GM23338 (cell line): ENCODE measurements around the gene HIVEP3. TPM values are rescaled to one million over a fixed set of nuclear protein-coding genes. Genes with fewer than 3 reads are reported as not detected.

Experiments used
- ATAC-seq: fragments of 200-7000 bp; cut with Tn5 transposase; 3 replicates; pipeline ENCODE4 v1.9.1; 2020
- DNase-seq: peaks from one replicate; pipeline ENCODE4 v3.0.0-alpha.2; 2015; ENCODE audit warnings: low spot score
- H2AFZ ChIP-seq: fragments of 200-600 bp; sonication (generic); 2 replicates; pipeline ENCODE4 v1.8.0; 2016; ENCODE audit warnings: antibody characterized with exemption, mild to moderate bottlenecking, moderate library complexity
- H3F3A ChIP-seq: fragments of 200-600 bp; sonication (generic); replicated peaks from 2 replicates; pipeline ENCODE4 v1.8.0; 2017; ENCODE audit warnings: antibody characterized with exemption, mixed run types, low read depth
- H3K27ac ChIP-seq: fragments of 200-600 bp; sonication (generic); 2 replicates; pipeline ENCODE4 v1.6.1; 2016; ENCODE audit warnings: low read depth
- H3K27me3 ChIP-seq: fragments of 200-600 bp; sonication (generic); 2 replicates; pipeline ENCODE4 v1.8.0; 2016; ENCODE audit warnings: mild to moderate bottlenecking, mixed run types, moderate library complexity; ENCODE audit not compliant: insufficient read depth
- H3K36me3 ChIP-seq: fragments of 200-600 bp; sonication (generic); 2 replicates; pipeline ENCODE4 v1.8.0; 2016; ENCODE audit warnings: mild to moderate bottlenecking; ENCODE audit not compliant: insufficient read depth
- H3K4me1 ChIP-seq: fragments of 200-600 bp; sonication (generic); 2 replicates; pipeline ENCODE4 v1.8.0; 2016; ENCODE audit warnings: mild to moderate bottlenecking, moderate library complexity; ENCODE audit not compliant: insufficient read depth
- H3K4me2 ChIP-seq: fragments of 200-600 bp; sonication (generic); 2 replicates; pipeline ENCODE4 v1.7.1; 2017; ENCODE audit warnings: mixed run types
- H3K4me3 ChIP-seq: fragments of 200-600 bp; sonication (generic); 2 replicates; pipeline ENCODE4 v1.6.1; 2016; ENCODE audit warnings: mixed run types
- H3K79me2 ChIP-seq: fragments of 200-600 bp; sonication (generic); replicated peaks from 2 replicates; pipeline ENCODE4 v1.8.0; 2017; ENCODE audit warnings: mild to moderate bottlenecking; ENCODE audit not compliant: insufficient read depth
- H3K9me2 ChIP-seq: fragments of 200-600 bp; sonication (generic); 2 replicates; pipeline ENCODE4 v1.8.0; 2017; ENCODE audit not compliant: insufficient read depth
- H4K20me1 ChIP-seq: fragments of 200-600 bp; sonication (generic); replicated peaks from 2 replicates; pipeline ENCODE4 v1.8.0; 2017; ENCODE audit warnings: mild to moderate bottlenecking; ENCODE audit not compliant: insufficient read depth
- H3K27ac Mint-ChIP-seq: 2 replicates; pipeline ENCODE4 v1.8.0; 2020; ENCODE audit warnings: inconsistent platforms, mild to moderate bottlenecking, moderate library complexity, mixed read lengths
- H3K27me3 Mint-ChIP-seq: 3 replicates; pipeline ENCODE4 v1.8.0; 2022; ENCODE audit warnings: low read depth, mild to moderate bottlenecking, moderate library complexity, mixed read lengths, inconsistent platforms; ENCODE audit not compliant: insufficient read depth, poor library complexity
- H3K36me3 Mint-ChIP-seq: 3 replicates; pipeline ENCODE4 v1.8.0; 2021; ENCODE audit warnings: low read depth, mild to moderate bottlenecking, inconsistent platforms, moderate library complexity, mixed read lengths
- H3K4me1 Mint-ChIP-seq: 3 replicates; pipeline ENCODE4 v1.8.0; 2020; ENCODE audit warnings: mild to moderate bottlenecking, inconsistent platforms, mixed read lengths
- H3K4me3 Mint-ChIP-seq: 3 replicates; pipeline ENCODE4 v1.8.0; 2021; ENCODE audit warnings: moderate library complexity, mild to moderate bottlenecking, inconsistent platforms, mixed read lengths
- H3K9me3 Mint-ChIP-seq: 3 replicates; pipeline ENCODE4 v1.8.0; 2020; ENCODE audit warnings: moderate library complexity, mild to moderate bottlenecking, inconsistent platforms, mixed read lengths
- CREB1 ChIP-seq: fragments of 250-450 bp; sonication (Bioruptor Pico); IDR thresholded peaks from 2 replicates; pipeline ENCODE4 v1.5.0; 2020; ENCODE audit warnings: low read depth, mild to moderate bottlenecking, moderate library complexity
- EZH2phosphoT487 ChIP-seq: fragments of 200-600 bp; sonication (generic); IDR thresholded peaks from one replicate; pipeline ENCODE4 v1.8.1; 2018; ENCODE audit warnings: antibody characterized with exemption; ENCODE audit not compliant: unreplicated experiment
- JUNB ChIP-seq: IDR thresholded peaks from one replicate; pipeline ENCODE4 v1.6.1; 2016; ENCODE audit warnings: antibody characterized with exemption; ENCODE audit not compliant: unreplicated experiment
- NANOG ChIP-seq: IDR thresholded peaks from 2 replicates; pipeline ENCODE4 v1.6.1; 2016; ENCODE audit warnings: antibody characterized with exemption, borderline replicate concordance
- POLR2AphosphoS5 ChIP-seq: IDR thresholded peaks from 2 replicates; pipeline ENCODE4 v1.6.1; 2016; ENCODE audit warnings: antibody characterized with exemption, low read depth
- STAT1 ChIP-seq: IDR thresholded peaks from one replicate; pipeline ENCODE4 v1.6.1; 2016; ENCODE audit warnings: antibody characterized with exemption; ENCODE audit not compliant: unreplicated experiment
- polyA plus RNA-seq: library from polyadenylated mRNA; unstranded; fragments of >200 nt; fragmentation: Nextera tagmentation; extraction: Ambion mirVana; gene quantifications from 2 replicates; pipeline ENCODE4 v1.2.1, GENCODE V29; 2016
- total RNA-seq: library from RNA; depleted of rRNA; stranded (reverse); fragments of >200 nt; shearing (Covaris generic); gene quantifications from 2 replicates; pipeline ENCODE4 v1.2.3, GENCODE V29; 2014
- TF ChIP-seq, protein P1 (sequence below): IDR thresholded peaks from one replicate; pipeline ENCODE4 v1.6.1; 2018; ENCODE audit warnings: antibody characterized with exemption; ENCODE audit not compliant: unreplicated experiment
- TF ChIP-seq, protein P2 (sequence below), 2 experiments: fragments of 200-600 bp in 1 of 2; sonication (generic) in 1 of 2; conservative IDR thresholded peaks; 2 replicates each; pipeline versions ENCODE4 v1.5.1 to v1.6.1; 2016 to 2017; ENCODE audit warnings: antibody characterized with exemption in 2 of 2, low read depth in 2 of 2, mild to moderate bottlenecking in 2 of 2, moderate library complexity in 1 of 2

The HIVEP3 gene
- total and polyA plus RNA-seq, 2 experiments from 2014 or later, result 0.14 to 0.24 TPM

GRCh38 chr1:41907446-41907845, 11.3 kb downstream of the HIVEP3 start:
- no peaks in the 10 kb centered on the region for H3K36me3 ChIP-seq
- H3K9me2 ChIP-seq, result 0 out of 2 replicates have a peak, but pooled peaks cover 5% of the 10 kb centered on the region
- H3K4me3 Mint-ChIP-seq, result no peak overlapping the region
- DNase-seq (no peak), ATAC-seq (no peak)
- no peak overlapping the region for H3K27ac Mint-ChIP-seq
- no peaks in the 10 kb centered on the region for H3K36me3 Mint-ChIP-seq
- no peaks in the 10 kb centered on the region for H3K79me2 ChIP-seq
- no peaks in the 10 kb centered on the region for H3K27me3 ChIP-seq
- H3K27ac ChIP-seq, result no peak overlapping the region
- H3K4me1 ChIP-seq, result no peaks in the 10 kb centered on the region; the same call in 1 of the 2 replicates
- TF ChIP-seq, protein P1, sequence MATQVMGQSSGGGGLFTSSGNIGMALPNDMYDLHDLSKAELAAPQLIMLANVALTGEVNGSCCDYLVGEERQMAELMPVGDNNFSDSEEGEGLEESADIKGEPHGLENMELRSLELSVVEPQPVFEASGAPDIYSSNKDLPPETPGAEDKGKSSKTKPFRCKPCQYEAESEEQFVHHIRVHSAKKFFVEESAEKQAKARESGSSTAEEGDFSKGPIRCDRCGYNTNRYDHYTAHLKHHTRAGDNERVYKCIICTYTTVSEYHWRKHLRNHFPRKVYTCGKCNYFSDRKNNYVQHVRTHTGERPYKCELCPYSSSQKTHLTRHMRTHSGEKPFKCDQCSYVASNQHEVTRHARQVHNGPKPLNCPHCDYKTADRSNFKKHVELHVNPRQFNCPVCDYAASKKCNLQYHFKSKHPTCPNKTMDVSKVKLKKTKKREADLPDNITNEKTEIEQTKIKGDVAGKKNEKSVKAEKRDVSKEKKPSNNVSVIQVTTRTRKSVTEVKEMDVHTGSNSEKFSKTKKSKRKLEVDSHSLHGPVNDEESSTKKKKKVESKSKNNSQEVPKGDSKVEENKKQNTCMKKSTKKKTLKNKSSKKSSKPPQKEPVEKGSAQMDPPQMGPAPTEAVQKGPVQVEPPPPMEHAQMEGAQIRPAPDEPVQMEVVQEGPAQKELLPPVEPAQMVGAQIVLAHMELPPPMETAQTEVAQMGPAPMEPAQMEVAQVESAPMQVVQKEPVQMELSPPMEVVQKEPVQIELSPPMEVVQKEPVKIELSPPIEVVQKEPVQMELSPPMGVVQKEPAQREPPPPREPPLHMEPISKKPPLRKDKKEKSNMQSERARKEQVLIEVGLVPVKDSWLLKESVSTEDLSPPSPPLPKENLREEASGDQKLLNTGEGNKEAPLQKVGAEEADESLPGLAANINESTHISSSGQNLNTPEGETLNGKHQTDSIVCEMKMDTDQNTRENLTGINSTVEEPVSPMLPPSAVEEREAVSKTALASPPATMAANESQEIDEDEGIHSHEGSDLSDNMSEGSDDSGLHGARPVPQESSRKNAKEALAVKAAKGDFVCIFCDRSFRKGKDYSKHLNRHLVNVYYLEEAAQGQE, result no peak
- TF ChIP-seq STAT1 (no peak), EZH2phosphoT487 (no peak), POLR2AphosphoS5 (no peak), NANOG (no peak), CREB1 (CRISPR knock-in tag) (no peak)
- H3K4me3 ChIP-seq, result no peak overlapping the region
- H2AFZ ChIP-seq, result no peak overlapping the region
- H3K9me3 Mint-ChIP-seq, result peaks cover 3% of the 10 kb centered on the region; the same call in 1 of the 3 replicates
- no peak overlapping the region for H3K4me2 ChIP-seq
- H3K27me3 Mint-ChIP-seq, result no peaks in the 10 kb centered on the region
- no peaks in the 10 kb centered on the region for H3F3A ChIP-seq
- H3K4me1 Mint-ChIP-seq, result peaks cover under 1% of the 10 kb centered on the region; the same call in 2 of the 3 replicates
- H4K20me1 ChIP-seq, result no peaks in the 10 kb centered on the region

GRCh38 chr1:41906943-41907342, 11.8 kb downstream of the HIVEP3 start:
- no peaks in the 10 kb centered on the region for H3K27me3 ChIP-seq
- Mint-ChIP-seq H3K27ac (no peak overlapping the region), H3K4me3 (no peak overlapping the region), H3K4me1 (peaks cover 6% of the 10 kb centered on the region; the same call in 2 of the 3 replicates), H3K27me3 (peaks cover 4% of the 10 kb centered on the region), H3K36me3 (no peaks in the 10 kb centered on the region), H3K9me3 (peaks cover 3% of the 10 kb centered on the region; the same call in 1 of the 3 replicates)
- H3K9me2 ChIP-seq, result 0 out of 2 replicates have a peak, but pooled peaks cover 5% of the 10 kb centered on the region
- no peak overlapping the region for H3K4me3 ChIP-seq
- no peaks in the 10 kb centered on the region for H3K4me1 ChIP-seq
- no peak overlapping the region for H3K4me2 ChIP-seq
- no peaks in the 10 kb centered on the region for H4K20me1 ChIP-seq
- no peaks in the 10 kb centered on the region for H3K36me3 ChIP-seq
- no peak overlapping the region for H3K27ac ChIP-seq
- DNase-seq, result no peak
- ATAC-seq, result no peak
- no peak overlapping the region for H2AFZ ChIP-seq
- H3F3A ChIP-seq, result no peaks in the 10 kb centered on the region
- no peaks in the 10 kb centered on the region for H3K79me2 ChIP-seq
- TF ChIP-seq STAT1, result no peak
- TF ChIP-seq, protein P2, sequence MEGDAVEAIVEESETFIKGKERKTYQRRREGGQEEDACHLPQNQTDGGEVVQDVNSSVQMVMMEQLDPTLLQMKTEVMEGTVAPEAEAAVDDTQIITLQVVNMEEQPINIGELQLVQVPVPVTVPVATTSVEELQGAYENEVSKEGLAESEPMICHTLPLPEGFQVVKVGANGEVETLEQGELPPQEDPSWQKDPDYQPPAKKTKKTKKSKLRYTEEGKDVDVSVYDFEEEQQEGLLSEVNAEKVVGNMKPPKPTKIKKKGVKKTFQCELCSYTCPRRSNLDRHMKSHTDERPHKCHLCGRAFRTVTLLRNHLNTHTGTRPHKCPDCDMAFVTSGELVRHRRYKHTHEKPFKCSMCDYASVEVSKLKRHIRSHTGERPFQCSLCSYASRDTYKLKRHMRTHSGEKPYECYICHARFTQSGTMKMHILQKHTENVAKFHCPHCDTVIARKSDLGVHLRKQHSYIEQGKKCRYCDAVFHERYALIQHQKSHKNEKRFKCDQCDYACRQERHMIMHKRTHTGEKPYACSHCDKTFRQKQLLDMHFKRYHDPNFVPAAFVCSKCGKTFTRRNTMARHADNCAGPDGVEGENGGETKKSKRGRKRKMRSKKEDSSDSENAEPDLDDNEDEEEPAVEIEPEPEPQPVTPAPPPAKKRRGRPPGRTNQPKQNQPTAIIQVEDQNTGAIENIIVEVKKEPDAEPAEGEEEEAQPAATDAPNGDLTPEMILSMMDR (conservative IDR thresholded peaks at IDR 0.05; ENCODE audit: low read depth in 2 of 2), result no peak
- no peak for TF ChIP-seq JUNB
